Erythroblast (primary cell): ENCODE results near the gene ACER3.
A peak's percentile ranks its signal among the peaks of the same experiment; 100 is the strongest.

Experiments
- DNase-seq, 2 experiments: peaks; one replicate each; lab custom pipeline; 2025; lab: John Stamatoyannopoulos, UW
- GATA1 ChIP-seq: IDR thresholded peaks from 2 replicates; pipeline ENCODE4 v1.6.1; 2011; ENCODE audit warnings: low read depth, mild to moderate bottlenecking, control low read depth, low read length, moderate library complexity
- POLR2A ChIP-seq: IDR thresholded peaks from 2 replicates; pipeline ENCODE4 v1.6.1; 2011; ENCODE audit warnings: mild to moderate bottlenecking, low read length

The ACER3 gene

GRCh38 chr11:77026221-77026620 lies 165.5 kb downstream of the ACER3 start:
- DNase-seq = peak; percentile 77 to 89
- TF ChIP-seq POLR2A = no peak
- no peak for TF ChIP-seq GATA1

- no peak for TF ChIP-seq POLR2A
- no peak for TF ChIP-seq GATA1
- DNase-seq = peak; percentile 63 to 69
Measured at GRCh38 chr11:77026743-77027142, 166.0 kb downstream of the ACER3 start.

GRCh38 chr11:77027275-77027674 lies 166.6 kb downstream of the ACER3 start:
- DNase-seq = peak; percentile 34 to 43
- no peak for TF ChIP-seq GATA1
- no peak for TF ChIP-seq POLR2A

GRCh38 chr11:77029829-77030228 lies 169.1 kb downstream of the ACER3 start:
- DNase-seq = peak; percentile 48 to 50
- TF ChIP-seq GATA1 = no peak
- no peak for TF ChIP-seq POLR2A

- DNase-seq = no peak
- no peak for TF ChIP-seq GATA1
- no peak for TF ChIP-seq POLR2A
Measured at GRCh38 chr11:77030834-77031414, 170.2 kb downstream of the ACER3 start.

- TF ChIP-seq GATA1 (no peak), POLR2A (no peak)
- DNase-seq = peak in 1 of 2 experiments; percentile 13
Measured at GRCh38 chr11:77031599-77031998, 170.9 kb downstream of the ACER3 start.

- no peak for TF ChIP-seq POLR2A
- TF ChIP-seq GATA1 = no peak
Measured at GRCh38 chr11:77035039-77035438, 174.3 kb downstream of the ACER3 start.

GRCh38 chr11:77035580-77035979 lies 174.9 kb downstream of the ACER3 start:
- TF ChIP-seq GATA1 (no peak), POLR2A (no peak)
- no peak for DNase-seq

More at GRCh38 chr11:77035039-77035438, 174.3 kb downstream of the ACER3 start:
- no peak for DNase-seq

- TF ChIP-seq POLR2A (no peak), GATA1 (no peak)
- no peak for DNase-seq
Measured at GRCh38 chr11:77036398-77036797, 175.7 kb downstream of the ACER3 start.

- DNase-seq = no peak
- TF ChIP-seq POLR2A (no peak), GATA1 (no peak)
Measured at GRCh38 chr11:77037057-77037456, 176.3 kb downstream of the ACER3 start.

- no peak for DNase-seq
- TF ChIP-seq GATA1 (no peak), POLR2A (no peak)
Measured at GRCh38 chr11:77038029-77038824, 177.5 kb downstream of the ACER3 start.

GRCh38 chr11:77038825-77039326 lies 178.2 kb downstream of the ACER3 start:
- peak in 1 of 2 experiments; percentile 22 for DNase-seq
- TF ChIP-seq POLR2A = no peak
- no peak for TF ChIP-seq GATA1

- TF ChIP-seq GATA1 (no peak), POLR2A (no peak)
- DNase-seq = peak; percentile 71 to 73
Measured at GRCh38 chr11:77039491-77040400, 179.0 kb downstream of the ACER3 start.

- TF ChIP-seq POLR2A (no peak), GATA1 (no peak)
- DNase-seq = no peak
Measured at GRCh38 chr11:77040401-77040777, 179.7 kb downstream of the ACER3 start.
